AG08396 (cell line): ENCODE measurements around the gene NRCAM.

ENCODE experiments used
- DNase-seq: peaks from one replicate; pipeline ENCODE4 v3.0.0; 2012; ENCODE audit warnings: low spot score, mixed read lengths

Gene NRCAM

GRCh38 chr7:108203537-108203936 lies 252.7 kb downstream of the NRCAM start:
- no peak for DNase-seq

- no peak for DNase-seq
Measured at GRCh38 chr7:108202743-108203142, 253.5 kb downstream of the NRCAM start.

GRCh38 chr7:108201766-108202165 lies 254.5 kb downstream of the NRCAM start:
- no peak for DNase-seq

- no peak for DNase-seq
Measured at GRCh38 chr7:108200326-108200725, 255.9 kb downstream of the NRCAM start.

- no peak for DNase-seq
Measured at GRCh38 chr7:108197371-108198091, 258.7 kb downstream of the NRCAM start.

- peak; percentile 11 for DNase-seq
Measured at GRCh38 chr7:108196004-108196403, 260.2 kb downstream of the NRCAM start.

- DNase-seq = no peak
Measured at GRCh38 chr7:108193594-108194498, 262.4 kb downstream of the NRCAM start.

- DNase-seq = no peak
Measured at GRCh38 chr7:108190891-108191290, 265.3 kb downstream of the NRCAM start.

GRCh38 chr7:108189733-108190388 lies 266.4 kb downstream of the NRCAM start:
- DNase-seq = no peak

GRCh38 chr7:108188724-108189123 lies 267.5 kb downstream of the NRCAM start:
- no peak for DNase-seq

GRCh38 chr7:108181073-108181985 lies 274.9 kb downstream of the NRCAM start:
- peak; percentile 42 for DNase-seq

GRCh38 chr7:108178398-108178797 lies 277.8 kb downstream of the NRCAM start:
- no peak for DNase-seq

- no peak for DNase-seq
Measured at GRCh38 chr7:108171164-108171563, 285.1 kb downstream of the NRCAM start.

- no peak for DNase-seq
Measured at GRCh38 chr7:108170251-108170650, 286.0 kb downstream of the NRCAM start.

GRCh38 chr7:108167460-108167859 lies 288.8 kb downstream of the NRCAM start:
- DNase-seq = peak; percentile 22

GRCh38 chr7:108166687-108167086 lies 289.5 kb downstream of the NRCAM start:
- no peak for DNase-seq

GRCh38 chr7:108165723-108166122 lies 290.5 kb downstream of the NRCAM start:
- DNase-seq = no peak

GRCh38 chr7:108164946-108165345 lies 291.3 kb downstream of the NRCAM start:
- DNase-seq = no peak

GRCh38 chr7:108164342-108164741 lies 291.9 kb downstream of the NRCAM start:
- no peak for DNase-seq

GRCh38 chr7:108158776-108159175 lies 297.5 kb downstream of the NRCAM start:
- DNase-seq = no peak

- no peak for DNase-seq
Measured at GRCh38 chr7:108157606-108158335, 298.5 kb downstream of the NRCAM start.
